HuH-7.5 (cell line): ENCODE data around the gene ZFP36.

Experiments
- DNase-seq: peaks from one replicate; pipeline ENCODE4 v3.0.0; 2011; ENCODE audit warnings: low spot score

ZFP36 gene

GRCh38 chr19:39384839-39385568, 21.6 kb upstream of the ZFP36 start:
- no peak for DNase-seq

- DNase-seq = no peak
Observed at GRCh38 chr19:39385629-39386411, 20.8 kb upstream of the ZFP36 start.

DNA sequence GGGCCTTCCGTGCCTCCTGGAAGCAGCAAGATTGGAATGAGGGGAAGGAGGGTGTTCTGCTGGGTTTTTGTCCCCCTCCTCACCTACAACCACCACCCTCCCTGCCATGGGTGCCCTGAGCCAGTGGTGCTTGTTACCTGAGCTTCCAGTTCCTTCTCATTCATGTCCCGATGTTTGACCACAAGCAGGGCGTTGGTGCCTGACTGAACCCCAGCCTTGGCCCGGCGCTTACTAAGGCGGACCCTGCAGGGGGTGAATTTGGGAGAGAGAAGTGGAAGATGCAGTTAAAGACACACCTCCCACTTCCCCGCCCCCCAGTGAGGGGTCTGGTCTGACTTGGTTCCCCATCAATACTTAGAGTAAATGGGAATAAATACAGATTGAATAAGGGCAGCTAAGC, 20.1 kb upstream of the ZFP36 start:
- no peak for DNase-seq

DNA sequence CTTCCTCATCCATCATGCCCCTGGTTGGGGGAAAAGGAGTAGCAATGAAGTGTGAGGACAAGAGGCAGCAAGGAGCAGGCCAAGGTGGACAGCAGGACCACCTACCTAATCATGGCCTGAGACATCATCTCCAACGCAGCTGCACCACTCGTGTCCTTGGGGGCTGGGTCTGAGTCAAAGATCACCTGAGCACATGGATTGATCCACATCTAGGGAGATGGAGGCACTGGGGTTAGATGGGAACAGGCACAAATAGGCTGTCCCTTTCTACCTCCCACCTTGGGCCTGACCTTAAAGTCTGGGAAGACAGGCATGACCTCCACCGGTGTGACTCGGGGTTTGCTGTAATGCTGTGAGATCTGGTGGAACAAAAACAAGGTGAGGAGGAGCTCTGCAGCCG, 18.0 kb upstream of the ZFP36 start:
- no peak for DNase-seq

- no peak for DNase-seq
Observed at GRCh38 chr19:39389631-39390414, 16.8 kb upstream of the ZFP36 start.

GRCh38 chr19:39390451-39390750, 16.2 kb upstream of the ZFP36 start:
- peak; percentile 81 for DNase-seq

DNA sequence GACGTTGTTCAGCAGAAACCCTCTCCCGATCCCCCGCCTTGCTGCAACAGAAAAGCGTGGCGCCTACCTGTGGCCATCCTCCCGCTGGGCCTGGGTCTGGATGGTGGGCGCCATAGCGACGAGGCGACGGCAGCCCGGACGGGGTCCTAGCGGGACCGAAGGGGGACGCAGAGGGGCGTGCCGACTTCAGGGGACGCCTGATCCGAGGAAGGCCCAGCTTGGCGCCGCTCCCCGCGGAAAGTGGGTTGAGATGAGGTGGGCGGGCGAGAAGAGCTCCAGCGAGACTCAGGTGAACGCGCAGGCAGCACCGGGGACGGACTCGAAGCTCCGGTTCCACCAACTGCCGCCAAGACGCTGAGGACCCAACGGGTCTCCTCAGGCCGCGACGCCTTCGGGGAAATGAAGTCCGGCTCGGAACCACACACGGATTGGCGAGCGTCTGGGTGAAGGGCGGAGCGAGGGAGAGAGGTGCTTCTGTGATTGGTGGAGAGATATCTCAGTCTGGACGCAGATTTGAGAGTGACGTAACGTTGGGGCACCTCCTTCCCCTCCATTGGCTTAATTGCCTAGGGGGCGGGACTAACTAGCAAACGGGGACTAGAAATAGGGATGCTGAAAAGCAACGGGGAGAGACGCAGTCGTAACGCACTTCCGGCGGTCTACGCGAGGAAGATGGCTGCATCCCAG, 15.8 kb upstream of the ZFP36 start, which contains the start of the genes MED29 and PAF1:
Gene MED29, plus strand, starts transcription at position 628 of the 687 bp plus-strand sequence. Its CDS starts 45 bp downstream, at position 673.
Gene PAF1, minus strand, starts transcription at position 356 of the 687 bp plus-strand sequence. Its CDS starts 242 bp downstream, at position 114.
- peak; percentile 98 for DNase-seq

GRCh38 chr19:39397360-39398296, 9.0 kb upstream of the ZFP36 start:
- peak; percentile 97 for DNase-seq

GRCh38 chr19:39398297-39398864, 8.3 kb upstream of the ZFP36 start:
- DNase-seq = no peak

DNA sequence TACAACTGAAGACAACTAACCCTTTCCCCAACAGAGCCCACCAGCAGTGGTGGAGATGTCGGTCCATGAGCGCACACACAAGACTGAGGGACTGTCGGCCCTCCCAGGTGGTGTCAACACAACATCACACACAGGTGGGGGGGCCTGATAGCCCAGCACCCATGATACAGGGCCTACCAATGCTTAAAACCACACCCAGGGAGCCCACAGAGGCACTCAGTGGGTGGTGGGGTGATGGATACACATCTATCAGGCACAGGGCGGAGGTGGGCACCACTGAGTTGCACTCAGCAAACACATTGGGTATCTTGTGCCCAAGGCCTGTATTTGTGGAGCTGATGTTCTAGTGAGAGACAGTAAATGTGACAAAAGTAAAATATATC, 7.0 kb upstream of the ZFP36 start:
- DNase-seq = no peak

DNA sequence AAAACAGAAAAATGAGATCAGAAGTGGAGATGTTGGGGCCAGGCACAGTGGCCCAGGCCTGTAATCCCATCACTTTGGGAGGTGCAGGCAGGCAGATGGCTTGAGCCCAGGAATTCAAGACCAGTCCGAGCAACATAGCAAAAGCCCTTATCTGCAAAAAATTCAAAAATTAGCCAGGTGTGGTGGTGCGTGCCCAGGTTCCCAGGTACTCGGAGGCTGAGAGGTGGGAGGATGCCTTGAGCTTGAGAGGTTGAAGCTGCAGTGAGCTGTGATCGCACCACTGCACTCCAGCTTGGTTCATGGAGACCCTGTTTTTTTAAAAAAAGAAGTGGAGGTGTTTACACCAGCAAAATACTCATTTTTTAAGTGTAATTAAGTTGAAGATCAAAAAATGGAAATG, 6.6 kb upstream of the ZFP36 start:
- DNase-seq = no peak

- no peak for DNase-seq
Observed at GRCh38 chr19:39401070-39401548, 5.5 kb upstream of the ZFP36 start.

- DNase-seq = no peak
Observed at GRCh38 chr19:39401549-39402345, 4.9 kb upstream of the ZFP36 start.

- peak; percentile 77 for DNase-seq
Observed at GRCh38 chr19:39402346-39403300, 4.0 kb upstream of the ZFP36 start.

DNA sequence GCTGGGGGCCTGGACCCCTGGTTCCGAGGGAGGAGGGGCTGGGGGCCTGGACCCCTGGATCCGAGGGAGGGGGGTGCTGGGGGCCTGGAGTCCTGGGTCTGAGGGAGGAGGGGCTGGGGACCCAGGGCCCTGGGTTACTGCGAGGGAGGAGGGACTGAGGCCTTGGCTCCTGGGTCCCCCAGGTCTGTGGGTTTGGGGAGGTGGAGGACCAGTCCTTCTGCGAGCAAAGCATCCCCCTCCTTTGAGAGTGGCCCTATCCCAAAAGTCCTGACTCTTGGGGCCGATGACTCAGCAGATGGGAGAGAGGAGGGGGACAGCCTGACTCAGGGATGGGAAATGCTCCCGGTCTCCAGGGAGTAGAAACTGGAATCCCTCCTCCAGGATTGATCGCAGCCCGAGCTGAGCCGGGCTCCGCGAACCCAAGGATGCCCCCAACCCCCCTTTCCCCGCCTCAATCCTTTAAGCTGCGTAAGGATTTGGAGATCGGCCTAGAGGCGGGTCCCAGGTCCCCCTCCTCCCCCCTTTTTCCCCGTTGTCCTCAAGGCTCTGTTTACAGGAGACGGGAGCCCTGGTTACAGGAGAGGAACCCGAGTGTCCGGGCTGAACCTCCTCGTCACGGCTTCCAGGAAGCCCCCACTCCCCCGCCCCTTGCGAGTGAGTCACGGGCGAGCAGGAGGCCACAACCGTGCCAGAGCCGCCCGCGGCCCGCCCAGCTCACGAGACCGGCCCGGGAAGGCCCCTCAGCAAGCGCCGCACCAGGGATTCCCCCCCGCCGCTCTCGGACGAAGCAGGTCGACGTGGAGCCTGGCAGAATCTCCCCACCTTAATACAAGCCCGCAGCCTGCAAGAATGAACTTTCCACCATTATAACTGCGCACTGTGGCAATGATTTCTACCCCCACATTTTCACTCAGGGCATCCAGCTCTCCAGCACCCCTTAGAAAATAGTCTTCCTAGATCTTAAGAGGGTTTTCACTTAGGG, 3.0 kb upstream of the ZFP36 start:
- DNase-seq = no peak

- DNase-seq = no peak
Observed at GRCh38 chr19:39405261-39405957, 1.2 kb upstream of the ZFP36 start.
